Smooth muscle cell (in vitro differentiated cells): Measurements from ENCODE around the gene FCF1. TPM values are rescaled to one million over a fixed set of nuclear protein-coding genes. Genes with fewer than 3 reads are reported as not detected.

Experiments
- DNase-seq: peaks from one replicate; lab custom pipeline; 2025; ENCODE audit not compliant: unreplicated experiment; lab: John Stamatoyannopoulos, UW
- H2AFZ ChIP-seq: fragments of 200-600 bp; sonication (generic); 2 replicates; pipeline ENCODE4 v1.6.0; 2016; ENCODE audit warnings: antibody characterized with exemption, low read depth, mild to moderate bottlenecking
- H3F3A ChIP-seq: fragments of 200-600 bp; sonication (generic); 2 replicates; pipeline ENCODE4 v1.6.0; 2017; ENCODE audit warnings: antibody characterized with exemption, low read depth
- H3K27ac ChIP-seq: fragments of 200-600 bp; sonication (generic); 2 replicates; pipeline ENCODE4 v1.5.1; 2016; ENCODE audit warnings: low read depth, mild to moderate bottlenecking
- H3K27me3 ChIP-seq: fragments of 200-600 bp; sonication (generic); 2 replicates; pipeline ENCODE4 v1.6.1; 2016; ENCODE audit warnings: low read depth, mild to moderate bottlenecking
- H3K36me3 ChIP-seq: fragments of 200-600 bp; sonication (generic); 2 replicates; pipeline ENCODE4 v1.5.1; 2016; ENCODE audit warnings: low read depth
- H3K4me1 ChIP-seq: fragments of 200-600 bp; sonication (generic); 2 replicates; pipeline ENCODE4 v1.5.1; 2016; ENCODE audit warnings: low read depth
- H3K4me2 ChIP-seq: fragments of 200-600 bp; sonication (generic); 2 replicates; pipeline ENCODE4 v1.6.0; 2016; ENCODE audit warnings: mild to moderate bottlenecking
- H3K4me3 ChIP-seq: fragments of 200-600 bp; sonication (generic); 2 replicates; pipeline ENCODE4 v1.5.1; 2016; ENCODE audit warnings: mild to moderate bottlenecking
- H3K79me2 ChIP-seq: fragments of 200-600 bp; sonication (generic); 2 replicates; pipeline ENCODE4 v1.6.0; 2016; ENCODE audit warnings: low read depth, mild to moderate bottlenecking
- H3K9ac ChIP-seq: fragments of 200-600 bp; sonication (generic); 2 replicates; pipeline ENCODE4 v1.6.0; 2016; ENCODE audit warnings: low read depth
- H3K9me3 ChIP-seq: fragments of 200-600 bp; sonication (generic); replicated peaks from 2 replicates; pipeline ENCODE4 v1.5.1; 2016; ENCODE audit warnings: low read depth
- H4K20me1 ChIP-seq: fragments of 200-600 bp; sonication (generic); 2 replicates; pipeline ENCODE4 v1.6.0; 2016; ENCODE audit warnings: low read depth
- WGBS: methylation state at CpG from one replicate; pipeline ENCODE4 v1.1.7; 2016; ENCODE audit warnings: low lambda C conversion rate; 5-methylcytosine and 5-hydroxymethylcytosine counted together
- polyA plus RNA-seq: library from polyadenylated mRNA; unstranded; fragments of >200 nt; fragmentation: Nextera tagmentation; extraction: Ambion mirVana; gene quantifications from 2 replicates; pipeline ENCODE4 v1.2.1, GENCODE V29; 2016
- small RNA-seq: library from RNA; depleted of rRNA; stranded (forward); fragments of <200 nt; gene quantifications from one replicate; pipeline ENCODE3, GENCODE V24; 2014
- total RNA-seq: library from RNA; depleted of rRNA; stranded (reverse); fragments of >200 nt; gene quantifications from 2 replicates; pipeline ENCODE4 v1.2.3, GENCODE V29; 2014
- TF ChIP-seq, protein P1 (sequence below): fragments of 200-600 bp; sonication (generic); IDR thresholded peaks from 2 replicates; pipeline ENCODE4 v1.5.1; 2017; ENCODE audit warnings: borderline replicate concordance, mild to moderate bottlenecking, antibody characterized with exemption; ENCODE audit not compliant: insufficient read depth, poor library complexity, severe bottlenecking

Gene FCF1
- total and polyA plus RNA-seq, 2 experiments from 2014 or later: 14.6 to 36.2 TPM

DNA sequence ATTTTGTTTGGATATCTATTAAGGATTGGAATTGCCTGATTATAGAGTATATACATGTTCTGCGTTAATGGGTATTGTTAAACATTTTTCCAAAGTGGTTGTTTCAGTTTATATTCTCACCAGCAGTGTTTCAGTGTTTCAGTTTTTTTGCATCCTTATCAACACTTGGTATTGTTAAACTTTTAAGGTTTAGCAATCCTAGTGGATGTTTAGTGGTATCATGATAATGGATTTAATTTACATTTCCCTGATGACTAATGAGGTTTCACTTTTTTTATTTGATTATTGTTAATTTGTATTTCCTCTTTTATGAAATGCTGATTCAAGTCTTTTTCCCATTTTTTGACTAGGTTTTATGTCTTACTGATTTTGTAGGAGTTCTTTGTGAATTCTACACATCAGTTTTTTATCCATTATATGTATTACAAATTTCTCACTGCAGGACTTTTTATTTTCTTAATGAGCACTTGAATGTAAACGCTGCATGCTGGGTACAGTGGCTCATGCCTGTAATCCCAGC is 73.9 kb downstream of the FCF1 start:
- Histone ChIP-seq H3K27ac (no peak overlapping the region), H3K79me2 (peaks cover 53% of the 10 kb centered on the region), H2AFZ (no peak overlapping the region), H3K9ac (no peak overlapping the region), H3K4me1 (peaks cover 3% of the 10 kb centered on the region), H3K9me3 (no peaks in the 10 kb centered on the region), H3F3A (no peaks in the 10 kb centered on the region), H3K36me3 (peaks cover 36% of the 10 kb centered on the region), H3K4me2 (no peak overlapping the region), H3K27me3 (no peaks in the 10 kb centered on the region), H3K4me3 (no peak overlapping the region), H4K20me1 (peaks cover 70% of the 10 kb centered on the region)
- WGBS: 100% methylated on average over 2 of the region's 2 CpGs
- TF ChIP-seq, protein P1, sequence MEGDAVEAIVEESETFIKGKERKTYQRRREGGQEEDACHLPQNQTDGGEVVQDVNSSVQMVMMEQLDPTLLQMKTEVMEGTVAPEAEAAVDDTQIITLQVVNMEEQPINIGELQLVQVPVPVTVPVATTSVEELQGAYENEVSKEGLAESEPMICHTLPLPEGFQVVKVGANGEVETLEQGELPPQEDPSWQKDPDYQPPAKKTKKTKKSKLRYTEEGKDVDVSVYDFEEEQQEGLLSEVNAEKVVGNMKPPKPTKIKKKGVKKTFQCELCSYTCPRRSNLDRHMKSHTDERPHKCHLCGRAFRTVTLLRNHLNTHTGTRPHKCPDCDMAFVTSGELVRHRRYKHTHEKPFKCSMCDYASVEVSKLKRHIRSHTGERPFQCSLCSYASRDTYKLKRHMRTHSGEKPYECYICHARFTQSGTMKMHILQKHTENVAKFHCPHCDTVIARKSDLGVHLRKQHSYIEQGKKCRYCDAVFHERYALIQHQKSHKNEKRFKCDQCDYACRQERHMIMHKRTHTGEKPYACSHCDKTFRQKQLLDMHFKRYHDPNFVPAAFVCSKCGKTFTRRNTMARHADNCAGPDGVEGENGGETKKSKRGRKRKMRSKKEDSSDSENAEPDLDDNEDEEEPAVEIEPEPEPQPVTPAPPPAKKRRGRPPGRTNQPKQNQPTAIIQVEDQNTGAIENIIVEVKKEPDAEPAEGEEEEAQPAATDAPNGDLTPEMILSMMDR: no peak
- DNase-seq: no peak

Small RNA genes within 50 kb of the gene (small RNA-seq; reads per million reads assigned to genes)
- gene RF00409: not detected

Other genes with a start within 250 kb of the FCF1 start
- 443 and 496 TPM in 2 replicates for gene NPC2, start 219.8 kb upstream of the FCF1 start, total RNA-seq
- gene NPC2, start 219.8 kb upstream of the FCF1 start, polyA plus RNA-seq: 137 and 197 TPM in 2 replicates
- 15.0 and 23.3 TPM in 2 replicates for gene ISCA2, start 219.4 kb upstream of the FCF1 start, total RNA-seq
- gene ISCA2, start 219.4 kb upstream of the FCF1 start, polyA plus RNA-seq: 65.8 and 79.2 TPM in 2 replicates
- 103 and 108 TPM in 2 replicates for gene LTBP2, start 100.9 kb upstream of the FCF1 start, total RNA-seq
- 74.2 and 90.1 TPM in 2 replicates for gene LTBP2, start 100.9 kb upstream of the FCF1 start, polyA plus RNA-seq
- gene AREL1, start 64 bp upstream of the FCF1 start, total RNA-seq: 27.3 and 33.5 TPM in 2 replicates
- gene AREL1, start 64 bp upstream of the FCF1 start, polyA plus RNA-seq: 9.4 and 9.6 TPM in 2 replicates
- 22.3 and 29.7 TPM in 2 replicates for gene YLPM1, start 50.2 kb downstream of the FCF1 start, total RNA-seq
- gene YLPM1, start 50.2 kb downstream of the FCF1 start, polyA plus RNA-seq: 14.6 and 15.5 TPM in 2 replicates
- not detected in 2 replicates for gene PROX2, start 163.0 kb downstream of the FCF1 start, total RNA-seq
- gene PROX2, start 163.0 kb downstream of the FCF1 start, polyA plus RNA-seq: 0.08 and 0.52 TPM in 2 replicates
- 45.1 and 46.9 TPM in 2 replicates for gene DLST, start 168.8 kb downstream of the FCF1 start, total RNA-seq
- gene DLST, start 168.8 kb downstream of the FCF1 start, polyA plus RNA-seq: 4.9 and 7.8 TPM in 2 replicates
- gene RPS6KL1, start 210.1 kb downstream of the FCF1 start, total RNA-seq: 0.09 TPM in 1 of 2 replicates, not detected in the other
- not detected in 2 replicates for gene RPS6KL1, start 210.1 kb downstream of the FCF1 start, polyA plus RNA-seq
- 15.4 and 17.8 TPM in 2 replicates for gene PGF, start 242.5 kb downstream of the FCF1 start, total RNA-seq
- 30.6 and 32.2 TPM in 2 replicates for gene PGF, start 242.5 kb downstream of the FCF1 start, polyA plus RNA-seq